PC-3 (cell line): ENCODE data around the gene RESP18. TPM values are rescaled to one million over a fixed set of nuclear protein-coding genes. Genes with fewer than 3 reads are reported as not detected.

Experiments used
- ATAC-seq: fragments of 200-7000 bp; cut with Tn5 transposase; 2 replicates; pipeline ENCODE4 v1.9.1; 2020; ENCODE audit warnings: mild to moderate bottlenecking, moderate library complexity
- BruUV-seq: library from RNA; stranded (reverse); fragments of 400-500 nt; replicated peaks from 2 replicates; lab custom pipeline; 2021; lab: Mats Ljungman, UMichigan
- CTCF ChIA-PET: fragments of 300-600 bp; sonication (Branson Sonifier 250); formaldehyde crosslinking; loops from one replicate; lab custom pipeline; 2022; ENCODE audit warnings: antibody characterized with exemption; lab: Charles Lee
- POLR2A ChIA-PET: fragments of 300-600 bp; sonication (Branson Sonifier 250); formaldehyde crosslinking; loops from one replicate; lab custom pipeline; 2022; ENCODE audit warnings: antibody characterized with exemption; ENCODE audit not compliant: unreplicated experiment; lab: Charles Lee
- DNase-seq: peaks from one replicate; pipeline ENCODE4 v3.0.0-alpha.2; 2015
- H2AFZ ChIP-seq: fragments of 300-600 bp; sonication (generic); 2 replicates; pipeline ENCODE4 v1.6.0; 2016; ENCODE audit warnings: antibody characterized with exemption, low read length
- H3F3A ChIP-seq: fragments of 300-600 bp; sonication (generic); one replicate; pipeline ENCODE4 v1.6.0; 2017; ENCODE audit warnings: antibody characterized with exemption, low read length, control low read depth, mild to moderate bottlenecking; ENCODE audit not compliant: unreplicated experiment
- H3K27ac ChIP-seq: fragments of 300-600 bp; sonication (generic); 2 replicates; pipeline ENCODE4 v1.5.1; 2016; ENCODE audit warnings: mild to moderate bottlenecking, low read length
- H3K27me3 ChIP-seq: fragments of 300-600 bp; sonication (generic); 2 replicates; pipeline ENCODE4 v1.6.1; 2016; ENCODE audit warnings: low read length, mixed read lengths
- H3K36me3 ChIP-seq: fragments of 300-600 bp; sonication (generic); 2 replicates; pipeline ENCODE4 v1.6.1; 2016; ENCODE audit warnings: low read depth, mixed run types, low read length, mixed read lengths
- H3K4me1 ChIP-seq: fragments of 300-600 bp; sonication (generic); 2 replicates; pipeline ENCODE4 v1.5.1; 2016; ENCODE audit warnings: low read length; ENCODE audit not compliant: insufficient read depth
- H3K4me2 ChIP-seq: fragments of 300-600 bp; sonication (generic); 2 replicates; pipeline ENCODE4 v1.6.0; 2016; ENCODE audit warnings: low read length
- H3K4me3 ChIP-seq: fragments of 300-600 bp; sonication (generic); 2 replicates; pipeline ENCODE4 v1.5.1; 2016; ENCODE audit warnings: mild to moderate bottlenecking, low read length, mixed read lengths
- H3K79me2 ChIP-seq: fragments of 300-600 bp; sonication (generic); 2 replicates; pipeline ENCODE4 v1.6.1; 2017; ENCODE audit warnings: low read length, mixed read lengths
- H3K9ac ChIP-seq: fragments of 300-600 bp; sonication (generic); 2 replicates; pipeline ENCODE4 v1.6.0; 2016; ENCODE audit warnings: mild to moderate bottlenecking, low read length
- H3K9me2 ChIP-seq: fragments of 300-600 bp; sonication (generic); replicated peaks from 2 replicates; pipeline ENCODE4 v1.6.1; 2016; ENCODE audit warnings: mixed run types, low read length, mixed read lengths
- H3K9me3 ChIP-seq: fragments of 300-600 bp; sonication (generic); 2 replicates; pipeline ENCODE4 v1.6.1; 2016; ENCODE audit warnings: low read length, mixed read lengths
- H4K20me1 ChIP-seq: fragments of 300-600 bp; sonication (generic); 2 replicates; pipeline ENCODE4 v1.6.1; 2016; ENCODE audit warnings: low read length, mixed read lengths
- EZH2 ChIP-seq: fragments of 300-600 bp; sonication (generic); IDR thresholded peaks from one replicate; pipeline ENCODE4 v1.6.1; 2017; ENCODE audit warnings: antibody characterized with exemption, mild to moderate bottlenecking, low read length; ENCODE audit not compliant: unreplicated experiment
- EZH2phosphoT487 ChIP-seq: fragments of 300-600 bp; sonication (generic); IDR thresholded peaks from 2 replicates; pipeline ENCODE4 v1.6.1; 2018; ENCODE audit warnings: mild to moderate bottlenecking, antibody characterized with exemption, low read length, borderline replicate concordance
- intact Hi-C: fragments of 100-400 bp; cut with micrococcal nuclease; formaldehyde crosslinking; loops from 2 replicates; pipeline ENCODE4 v1.9.0; 2023
- total RNA-seq: library from RNA; depleted of rRNA; stranded (reverse); fragments of >200 nt; gene quantifications from 2 replicates; pipeline ENCODE4 v1.2.3, GENCODE V29; 2014
- TF ChIP-seq, protein P1 (sequence below): fragments of 300-600 bp; sonication (generic); conservative IDR thresholded peaks from 2 replicates; pipeline ENCODE4 v1.5.1; 2017; ENCODE audit warnings: antibody characterized with exemption, low read depth, mild to moderate bottlenecking, low read length

RESP18 gene
- total RNA-seq, 1 experiment from 2014 or later, result not detected

- TF ChIP-seq EZH2 (no peak), EZH2phosphoT487 (no peak)
- TF ChIP-seq, protein P1, sequence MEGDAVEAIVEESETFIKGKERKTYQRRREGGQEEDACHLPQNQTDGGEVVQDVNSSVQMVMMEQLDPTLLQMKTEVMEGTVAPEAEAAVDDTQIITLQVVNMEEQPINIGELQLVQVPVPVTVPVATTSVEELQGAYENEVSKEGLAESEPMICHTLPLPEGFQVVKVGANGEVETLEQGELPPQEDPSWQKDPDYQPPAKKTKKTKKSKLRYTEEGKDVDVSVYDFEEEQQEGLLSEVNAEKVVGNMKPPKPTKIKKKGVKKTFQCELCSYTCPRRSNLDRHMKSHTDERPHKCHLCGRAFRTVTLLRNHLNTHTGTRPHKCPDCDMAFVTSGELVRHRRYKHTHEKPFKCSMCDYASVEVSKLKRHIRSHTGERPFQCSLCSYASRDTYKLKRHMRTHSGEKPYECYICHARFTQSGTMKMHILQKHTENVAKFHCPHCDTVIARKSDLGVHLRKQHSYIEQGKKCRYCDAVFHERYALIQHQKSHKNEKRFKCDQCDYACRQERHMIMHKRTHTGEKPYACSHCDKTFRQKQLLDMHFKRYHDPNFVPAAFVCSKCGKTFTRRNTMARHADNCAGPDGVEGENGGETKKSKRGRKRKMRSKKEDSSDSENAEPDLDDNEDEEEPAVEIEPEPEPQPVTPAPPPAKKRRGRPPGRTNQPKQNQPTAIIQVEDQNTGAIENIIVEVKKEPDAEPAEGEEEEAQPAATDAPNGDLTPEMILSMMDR, result no peak
- POLR2A ChIA-PET, result interaction anchor here (0.8 kb wide), 1 partner anchor 10 kb away, joined by 3 read pairs; the partner anchor contains the start of gene DNPEP
- intact Hi-C loops, result no loop called here
- no peak overlapping the region for H3K9ac ChIP-seq
- no peaks in the 10 kb centered on the region for H3K79me2 ChIP-seq
- no peak overlapping the region for H3K4me2 ChIP-seq
- CTCF ChIA-PET, result no interaction called here
- H3K9me3 ChIP-seq, result no peaks in the 10 kb centered on the region
- no peak for DNase-seq
- peaks cover 14% of the 10 kb centered on the region for H3K36me3 ChIP-seq
- no peak for ATAC-seq
- BruUV-seq, result no TSS peak
- no peak overlapping the region for H2AFZ ChIP-seq
- no peak overlapping the region for H3K27ac ChIP-seq
- no peak overlapping the region for H3K4me3 ChIP-seq
- H3K27me3 ChIP-seq, result no peaks in the 10 kb centered on the region
- no peaks in the 10 kb centered on the region for H3F3A ChIP-seq
- no peaks in the 10 kb centered on the region for H3K4me1 ChIP-seq
- no peaks in the 10 kb centered on the region for H3K9me2 ChIP-seq
- no peaks in the 10 kb centered on the region for H4K20me1 ChIP-seq
Observed at GRCh38 chr2:219378163-219378851, 45.8 kb upstream of the RESP18 start.

DNA sequence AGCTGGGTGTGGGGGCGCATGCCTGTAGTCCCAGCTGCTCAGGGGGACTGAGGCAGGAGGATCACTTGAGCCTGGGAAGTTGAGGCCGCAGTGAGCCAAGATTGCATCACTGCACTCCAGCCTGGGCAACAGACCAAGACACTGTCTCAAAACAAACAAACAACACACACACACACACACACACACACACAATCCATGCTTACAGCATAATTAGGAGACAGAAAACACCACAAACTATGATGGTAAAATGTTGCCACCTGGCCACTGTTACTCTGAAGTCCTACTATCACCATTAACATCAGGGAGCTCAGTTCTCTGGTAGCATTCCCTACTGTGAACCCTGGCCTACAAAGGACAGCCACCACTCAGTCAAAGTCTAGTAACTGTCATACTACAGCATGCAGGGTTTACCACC, 36.9 kb upstream of the RESP18 start:
- ChIA-PET POLR2A (no interaction called here), CTCF (interaction anchor here (0.5 kb wide), 1 partner anchor 158 kb away, joined by 11 read pairs; no protein-coding TSS in a partner anchor)
- no peak for TF ChIP-seq EZH2
- TF ChIP-seq, protein P1, result no peak
- no peak for TF ChIP-seq EZH2phosphoT487
- H3K4me1 ChIP-seq, result no peaks in the 10 kb centered on the region
- no peak overlapping the region for H3K27ac ChIP-seq
- DNase-seq, result peak; percentile 42
- no peaks in the 10 kb centered on the region for H3K79me2 ChIP-seq
- H3K27me3 ChIP-seq, result no peaks in the 10 kb centered on the region
- no peak overlapping the region for H3K4me2 ChIP-seq
- BruUV-seq, result no TSS peak
- H3K36me3 ChIP-seq, result peaks cover 3% of the 10 kb centered on the region; the same call in 1 of the 2 replicates
- no peaks in the 10 kb centered on the region for H3F3A ChIP-seq
- no peak overlapping the region for H3K4me3 ChIP-seq
- intact Hi-C loops, result no loop called here
- ATAC-seq, result peak; percentile 46
- no peaks in the 10 kb centered on the region for H3K9me2 ChIP-seq
- no peak overlapping the region for H3K9ac ChIP-seq
- no peaks in the 10 kb centered on the region for H4K20me1 ChIP-seq
- no peaks in the 10 kb centered on the region for H3K9me3 ChIP-seq
- no peak overlapping the region for H2AFZ ChIP-seq

- Histone ChIP-seq H3K4me1 (no peaks in the 10 kb centered on the region), H3K9me3 (no peaks in the 10 kb centered on the region), H3K27me3 (no peaks in the 10 kb centered on the region), H2AFZ (no peak overlapping the region), H4K20me1 (no peaks in the 10 kb centered on the region), H3K9me2 (no peaks in the 10 kb centered on the region), H3K79me2 (no peaks in the 10 kb centered on the region), H3K36me3 (no peaks in the 10 kb centered on the region; the same call in 1 of the 2 replicates), H3K4me3 (no peak overlapping the region), H3K9ac (no peak overlapping the region), H3K27ac (no peak overlapping the region), H3K4me2 (no peak overlapping the region), H3F3A (no peaks in the 10 kb centered on the region)
- CTCF ChIA-PET, result no interaction called here
- intact Hi-C loops, result no loop called here
- no TSS peak for BruUV-seq
- no peak for TF ChIP-seq EZH2phosphoT487
- TF ChIP-seq EZH2, result no peak
- POLR2A ChIA-PET, result no interaction called here
- DNase-seq (peak; percentile 23), ATAC-seq (peak; percentile 57)
Observed at GRCh38 chr2:219368690-219369191, 36.2 kb upstream of the RESP18 start.
